ENCODE data around the gene TTC33.

Gene TTC33

DNA sequence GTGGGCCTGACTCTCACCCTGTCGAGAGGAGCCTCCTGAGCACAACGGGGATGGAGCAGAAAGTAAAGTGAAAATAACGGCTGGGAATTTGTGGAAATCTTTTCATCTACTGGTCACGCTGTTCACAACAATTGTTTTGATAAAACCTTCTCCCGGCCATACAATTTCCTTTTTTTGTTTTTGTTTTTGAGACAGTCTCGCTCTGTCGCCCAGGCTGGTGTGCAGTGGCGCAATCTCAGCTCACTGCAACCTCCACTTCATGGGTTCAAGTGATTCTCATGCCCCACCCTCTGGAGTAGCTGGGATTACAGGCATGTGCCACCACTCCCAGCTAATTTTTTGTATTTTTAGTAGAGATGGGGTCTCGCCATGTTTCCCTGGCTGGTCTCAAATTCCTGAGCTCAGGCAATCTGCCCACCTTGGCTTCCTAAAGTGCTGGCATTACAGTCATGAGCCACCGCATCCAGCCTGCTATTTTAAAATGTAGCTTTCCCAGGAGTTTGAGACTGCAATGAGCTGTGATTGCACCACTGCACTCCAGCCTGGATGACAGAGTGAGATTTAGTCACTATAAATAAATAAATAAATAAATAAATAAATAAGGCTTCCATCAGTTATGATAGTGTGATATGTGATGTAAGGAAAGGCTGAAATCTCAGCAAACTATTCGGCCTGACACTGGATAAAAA lies 149.5 kb downstream of the TTC33 start:
- TF ChIP-seq, protein P1, sequence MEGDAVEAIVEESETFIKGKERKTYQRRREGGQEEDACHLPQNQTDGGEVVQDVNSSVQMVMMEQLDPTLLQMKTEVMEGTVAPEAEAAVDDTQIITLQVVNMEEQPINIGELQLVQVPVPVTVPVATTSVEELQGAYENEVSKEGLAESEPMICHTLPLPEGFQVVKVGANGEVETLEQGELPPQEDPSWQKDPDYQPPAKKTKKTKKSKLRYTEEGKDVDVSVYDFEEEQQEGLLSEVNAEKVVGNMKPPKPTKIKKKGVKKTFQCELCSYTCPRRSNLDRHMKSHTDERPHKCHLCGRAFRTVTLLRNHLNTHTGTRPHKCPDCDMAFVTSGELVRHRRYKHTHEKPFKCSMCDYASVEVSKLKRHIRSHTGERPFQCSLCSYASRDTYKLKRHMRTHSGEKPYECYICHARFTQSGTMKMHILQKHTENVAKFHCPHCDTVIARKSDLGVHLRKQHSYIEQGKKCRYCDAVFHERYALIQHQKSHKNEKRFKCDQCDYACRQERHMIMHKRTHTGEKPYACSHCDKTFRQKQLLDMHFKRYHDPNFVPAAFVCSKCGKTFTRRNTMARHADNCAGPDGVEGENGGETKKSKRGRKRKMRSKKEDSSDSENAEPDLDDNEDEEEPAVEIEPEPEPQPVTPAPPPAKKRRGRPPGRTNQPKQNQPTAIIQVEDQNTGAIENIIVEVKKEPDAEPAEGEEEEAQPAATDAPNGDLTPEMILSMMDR (IDR thresholded peaks at IDR 0.05; ENCODE audit: control insufficient read depth, insufficient read depth, low read depth, low read length, missing control alignments), result no peak
- H3K4me3 ChIP-seq (ENCODE audit: control insufficient read depth, low read depth, low read length), result no peak overlapping the region
- DNase-seq (ENCODE audit: low read depth), result no peak

DNA sequence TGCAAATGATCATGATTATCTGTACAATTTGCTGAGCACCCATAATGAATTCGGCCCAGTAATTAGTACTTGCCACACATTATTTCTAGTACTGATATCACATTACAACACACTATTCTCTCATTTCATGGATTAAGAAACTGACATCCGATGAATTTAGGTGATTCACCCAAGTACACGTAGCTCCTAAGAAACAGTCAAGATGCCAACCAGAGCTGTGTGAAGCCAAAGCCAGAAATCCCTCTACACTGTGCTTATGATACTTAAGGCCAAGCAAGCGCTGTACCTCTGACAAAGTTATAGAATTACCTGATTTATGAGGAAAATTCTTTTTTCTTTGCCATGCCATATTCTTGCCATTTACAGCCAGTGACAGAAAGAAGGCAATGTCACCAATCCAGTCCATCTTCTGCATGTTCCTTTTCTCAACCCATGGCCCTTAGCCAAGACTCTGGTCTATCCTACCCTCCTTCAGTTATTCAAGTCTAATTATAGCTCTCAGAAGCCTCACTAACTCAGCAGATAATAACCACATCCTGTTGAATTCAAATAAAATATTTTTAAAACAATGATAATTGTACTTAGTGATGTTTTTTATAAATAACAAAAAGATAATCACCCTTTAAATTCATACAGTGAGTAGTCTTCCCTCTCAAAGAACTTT lies 150.3 kb downstream of the TTC33 start:
- no peak overlapping the region for H3K4me3 ChIP-seq (ENCODE audit: control insufficient read depth, low read depth, low read length)
- TF ChIP-seq, protein P1 (IDR thresholded peaks at IDR 0.05; ENCODE audit: control insufficient read depth, insufficient read depth, low read depth, low read length, missing control alignments), result no peak
- DNase-seq (ENCODE audit: low read depth), result no peak

DNA sequence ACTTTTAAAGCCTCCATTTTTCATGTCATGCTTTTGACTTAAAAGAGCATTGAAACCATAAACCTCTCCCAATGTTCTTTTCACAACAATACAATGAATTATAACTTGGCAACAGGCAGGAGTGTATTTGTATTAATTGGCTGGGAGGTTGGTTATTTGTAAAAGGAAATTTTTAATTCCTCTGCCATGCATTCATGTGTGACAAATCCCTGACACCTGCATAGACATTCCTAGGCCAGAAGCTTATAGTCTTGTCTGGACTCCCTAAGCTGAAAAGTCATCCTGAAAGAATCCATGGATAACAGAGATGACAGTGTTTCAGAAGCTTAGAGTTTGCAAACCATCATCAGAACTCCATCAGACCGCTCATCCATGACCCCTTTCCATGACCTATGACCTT lies 152.4 kb downstream of the TTC33 start:
- TF ChIP-seq, protein P1 (IDR thresholded peaks at IDR 0.05; ENCODE audit: control insufficient read depth, insufficient read depth, low read depth, low read length, missing control alignments), result no peak
- DNase-seq (ENCODE audit: low read depth), result no peak
- no peak overlapping the region for H3K4me3 ChIP-seq (ENCODE audit: control insufficient read depth, low read depth, low read length)

DNA sequence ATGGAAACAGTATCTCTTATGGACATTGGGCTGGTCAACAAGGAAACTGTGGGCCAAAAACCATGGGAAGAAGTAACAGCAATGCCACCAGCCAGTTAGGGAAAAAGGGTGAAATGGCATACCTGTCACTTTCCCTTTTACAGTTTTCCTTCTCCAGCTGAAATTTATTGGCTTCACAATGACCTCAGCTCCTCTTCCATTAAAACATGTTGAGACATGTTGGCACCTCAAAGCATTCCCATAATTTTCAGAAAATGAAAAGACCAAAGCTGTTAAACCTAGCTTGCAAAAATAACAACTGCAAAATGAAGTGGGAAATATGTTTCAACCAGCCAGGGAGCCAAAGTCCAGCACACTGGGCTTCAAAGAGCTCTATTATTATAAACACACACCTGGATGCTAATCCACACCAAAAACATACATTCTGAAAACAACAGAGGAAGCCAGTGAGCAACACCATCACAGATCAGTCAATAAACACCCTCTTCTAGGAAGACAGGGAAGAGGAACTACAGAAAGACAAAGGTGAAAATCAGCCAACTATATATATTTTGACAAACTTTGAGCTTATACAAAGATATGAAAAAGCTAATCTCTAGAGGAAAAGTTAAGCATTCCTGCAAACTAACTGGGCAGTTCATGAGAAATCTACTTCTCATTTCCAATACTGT lies 154.4 kb downstream of the TTC33 start:
- H3K4me3 ChIP-seq (ENCODE audit: control insufficient read depth, low read depth, low read length), result no peak overlapping the region

DNA sequence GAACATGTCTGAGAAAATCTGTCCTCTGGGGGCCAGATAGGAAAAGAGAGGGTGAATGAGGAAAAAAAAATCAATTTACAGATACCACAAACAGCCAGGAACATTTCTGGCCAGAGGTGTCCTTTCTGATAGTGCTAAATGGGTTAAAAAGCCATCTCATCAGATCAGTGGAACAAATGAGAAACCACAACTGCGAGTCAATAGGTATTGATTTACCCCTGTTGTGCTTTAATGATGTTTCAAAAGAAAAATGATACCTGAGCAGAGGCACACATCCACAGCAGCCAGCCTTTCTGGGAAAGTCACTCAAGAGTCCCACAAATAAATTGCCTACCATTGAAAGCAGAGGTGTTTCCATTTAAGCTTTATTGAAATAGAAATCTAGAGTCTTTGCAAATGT lies 155.4 kb downstream of the TTC33 start:
- H3K4me3 ChIP-seq (ENCODE audit: control insufficient read depth, low read depth, low read length), result no peak overlapping the region
- TF ChIP-seq, protein P1 (IDR thresholded peaks at IDR 0.05; ENCODE audit: control insufficient read depth, insufficient read depth, low read depth, low read length, missing control alignments), result no peak

More for the DNA sequence above, 154.4 kb downstream of the TTC33 start:
- TF ChIP-seq, protein P1 (IDR thresholded peaks at IDR 0.05; ENCODE audit: control insufficient read depth, insufficient read depth, low read depth, low read length, missing control alignments), result no peak
- no peak for DNase-seq (ENCODE audit: low read depth)

DNA sequence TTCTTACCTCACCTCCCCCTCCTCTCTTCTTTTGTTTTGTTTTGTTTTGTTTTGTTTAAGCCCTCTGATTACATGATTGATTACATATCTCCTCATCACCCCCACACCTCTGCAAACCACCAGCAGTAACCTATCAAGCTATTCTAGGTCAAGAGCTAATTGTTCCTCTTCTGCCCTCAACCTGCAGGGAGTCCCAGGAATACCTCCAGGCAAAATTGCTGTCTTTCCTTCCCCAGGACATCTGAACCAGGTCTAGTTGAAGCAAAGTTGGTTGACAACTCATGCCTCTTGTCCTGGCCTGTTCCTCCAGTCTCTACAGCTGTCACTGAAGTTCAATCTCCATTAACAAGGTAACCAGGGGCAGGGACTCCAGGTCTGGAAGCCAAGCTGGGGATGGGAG lies 156.1 kb downstream of the TTC33 start:
- no peak overlapping the region for H3K4me3 ChIP-seq (ENCODE audit: control insufficient read depth, low read depth, low read length)
- DNase-seq (ENCODE audit: low read depth), result no peak
- TF ChIP-seq, protein P1 (IDR thresholded peaks at IDR 0.05; ENCODE audit: control insufficient read depth, insufficient read depth, low read depth, low read length, missing control alignments), result no peak

More for the DNA sequence above, 155.4 kb downstream of the TTC33 start:
- no peak for DNase-seq (ENCODE audit: low read depth)

Measured in AG09309 (cell line).